Left renal cortex interstitium (tissue), 4 donors: Measurements from ENCODE around the gene SLC38A4. TPM values are rescaled to one million over a fixed set of nuclear protein-coding genes. Genes with fewer than 3 reads are reported as not detected.
"Not testable (repeated sequence)": the region's sequence is repeated elsewhere in the genome, so short reads cannot be mapped to it uniquely, and the experiment has no call there.

ENCODE experiments used
- DNase-seq, 4 donors: peaks; one replicate each; pipeline ENCODE4 v3.0.0-alpha.2; 2013; ENCODE audit warnings: low read depth in 4 of 4, low spot score in 2 of 4, missing footprints in 1 of 4
- polyA plus RNA-seq, 4 donors: library from polyadenylated mRNA; unstranded; fragments of 120-200 nt; gene quantifications; one replicate each; pipeline ENCODE4 v1.2.1, GENCODE V29; 2013; ENCODE audit not compliant: insufficient read length in 4 of 4

Gene SLC38A4
- polyA plus RNA-seq, 4 donors = 19.0 to 28.5 (median 22.4) TPM

GRCh38 chr12:46779879-46780278, 45.9 kb downstream of the SLC38A4 start:
- DNase-seq = no peak

DNA sequence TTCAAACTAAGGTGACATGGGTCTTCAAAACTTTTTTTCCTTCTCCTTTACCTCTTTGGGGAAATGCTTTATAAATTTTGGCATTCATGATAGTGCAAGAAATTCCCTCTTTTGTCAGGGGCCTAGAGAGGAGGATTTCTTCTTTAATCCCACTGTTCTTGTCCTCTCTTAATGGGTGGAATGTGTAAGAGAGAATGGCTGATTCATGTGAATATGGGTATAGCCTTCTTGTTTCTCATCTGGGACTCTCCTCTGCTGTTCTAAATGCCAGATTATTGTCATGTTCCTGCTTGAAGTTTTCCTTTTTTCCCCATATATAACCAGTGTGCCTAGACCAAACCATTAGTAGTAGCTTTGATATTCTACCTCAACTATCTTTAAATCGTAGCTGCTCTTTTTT, 46.7 kb downstream of the SLC38A4 start:
- DNase-seq = no peak

- no peak for DNase-seq
These were observed 47.4 kb downstream of the SLC38A4 start for GRCh38 chr12:46778415-46778814.

DNA sequence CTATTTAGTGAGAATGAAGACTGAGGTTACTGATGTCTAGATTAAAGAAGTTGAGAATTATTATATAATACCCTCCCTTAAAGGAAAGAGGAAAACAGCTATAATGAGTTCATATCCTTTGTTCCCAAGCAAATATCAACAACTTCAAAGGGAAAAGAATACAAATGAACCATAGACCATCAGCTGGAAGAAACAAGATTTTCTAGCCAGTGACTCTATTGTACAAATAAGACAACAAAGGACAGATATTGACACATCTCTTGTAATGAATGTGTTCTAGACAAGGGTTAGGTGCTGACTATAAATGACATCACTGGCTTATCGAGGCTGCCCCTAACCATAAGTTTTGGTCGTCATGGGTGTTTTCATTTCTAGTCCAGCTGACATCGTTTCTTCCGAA, 48.2 kb downstream of the SLC38A4 start:
- no peak for DNase-seq

- no peak for DNase-seq
These were observed 50.0 kb downstream of the SLC38A4 start for GRCh38 chr12:46775796-46776195.

DNA sequence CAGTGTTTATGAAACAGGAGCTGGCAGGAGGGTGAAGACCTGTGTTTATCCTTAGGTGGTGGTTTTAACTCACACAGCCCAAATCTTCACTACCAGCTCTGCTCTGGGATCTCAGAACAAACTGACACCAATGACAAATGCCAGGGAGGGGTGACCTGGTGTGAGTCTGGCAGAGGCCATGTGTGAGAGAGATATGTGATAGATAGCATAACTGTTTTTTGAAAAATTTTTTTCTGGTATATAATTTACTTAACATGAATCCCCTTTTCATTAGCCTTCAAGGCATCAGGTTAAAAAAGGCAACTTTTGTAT, 51.5 kb downstream of the SLC38A4 start:
- no peak for DNase-seq

DNA sequence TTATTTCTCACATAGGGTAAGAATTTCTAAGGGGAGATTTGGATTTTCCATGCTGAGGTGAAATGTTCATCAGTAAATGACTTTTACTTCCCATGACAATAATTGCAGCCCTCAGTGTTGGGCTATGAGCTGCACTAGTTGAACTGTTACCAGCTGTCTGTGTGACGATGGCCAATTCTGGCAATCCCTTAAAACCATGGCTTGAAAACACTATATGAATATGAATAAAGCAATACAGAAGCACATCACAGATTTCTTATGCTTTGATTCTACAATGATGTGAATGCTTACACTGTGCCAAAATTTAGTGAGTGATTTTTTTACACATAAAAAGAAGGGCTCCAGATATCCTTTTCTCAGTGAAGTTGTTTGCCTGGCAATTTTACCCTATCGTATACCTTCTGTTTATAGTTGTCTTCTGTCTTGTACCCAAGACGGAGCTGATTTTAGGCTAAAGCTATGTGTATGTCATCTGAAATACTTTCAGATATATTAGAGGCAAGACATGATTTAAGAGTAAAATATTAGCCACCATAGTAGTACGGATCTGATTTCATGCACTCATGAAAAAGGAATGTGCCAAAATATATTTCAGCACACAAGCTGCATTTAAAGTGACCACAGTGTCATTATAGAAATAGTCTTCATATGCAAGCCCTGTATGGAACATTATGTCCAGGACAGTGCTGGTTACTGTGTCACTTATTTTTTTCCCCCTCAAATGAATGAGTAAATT, 52.0 kb downstream of the SLC38A4 start:
- DNase-seq = no peak

DNA sequence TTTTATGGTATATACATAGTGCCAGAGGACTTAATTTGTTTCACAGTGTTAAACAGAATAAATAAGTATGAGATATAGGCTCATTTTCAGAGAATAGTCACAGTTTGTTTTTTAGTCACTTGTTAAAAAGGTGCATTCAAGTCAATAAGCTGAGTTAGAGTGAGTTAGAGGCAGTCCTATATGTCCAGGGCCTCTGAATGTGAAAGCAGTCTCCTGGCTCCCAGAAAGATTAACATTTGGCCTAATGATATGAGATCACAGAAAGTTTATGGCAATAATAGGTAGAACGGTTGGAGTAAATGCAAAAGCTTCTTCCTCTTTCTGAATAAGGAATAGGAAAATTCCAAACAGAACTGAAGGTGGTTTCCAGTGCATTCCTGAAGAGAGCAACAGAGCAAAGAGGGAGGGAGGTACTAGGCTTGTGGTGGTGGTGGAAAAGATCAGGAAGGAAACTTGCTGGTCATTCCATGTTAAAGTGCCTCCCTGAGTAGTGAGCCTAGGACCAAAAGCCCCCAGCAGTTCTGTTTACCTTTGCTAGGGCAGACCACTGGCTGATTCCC, 54.4 kb downstream of the SLC38A4 start:
- DNase-seq = no peak

GRCh38 chr12:46770501-46771183, 55.2 kb downstream of the SLC38A4 start:
- peak in 2 of 4 donors; percentile 24 to 39 for DNase-seq

DNA sequence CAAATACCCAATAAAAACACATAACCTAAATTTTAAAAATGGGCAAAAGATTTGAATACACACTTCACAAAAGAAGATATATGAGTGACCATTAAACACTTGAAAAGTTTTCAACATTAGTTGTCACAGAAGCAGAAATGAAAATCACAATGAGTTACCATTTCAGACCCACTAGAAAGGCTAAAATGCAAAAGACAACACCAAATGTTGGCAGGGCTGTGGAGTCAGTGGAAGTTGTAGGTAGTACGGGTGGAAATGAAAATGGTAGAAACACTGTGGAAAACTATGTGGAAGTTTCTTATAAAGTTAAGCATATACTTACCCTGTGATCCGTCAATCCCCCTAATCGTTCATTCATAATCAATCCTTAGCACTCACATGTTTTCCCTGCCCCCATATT, 61.8 kb downstream of the SLC38A4 start:
- no peak for DNase-seq

- DNase-seq = no peak
These were observed 62.6 kb downstream of the SLC38A4 start for GRCh38 chr12:46763230-46763629.

GRCh38 chr12:46754550-46754949, 71.2 kb downstream of the SLC38A4 start:
- DNase-seq = no peak

GRCh38 chr12:46752396-46752795, 73.4 kb downstream of the SLC38A4 start:
- no peak for DNase-seq

- DNase-seq = no peak
These were observed 74.6 kb downstream of the SLC38A4 start for GRCh38 chr12:46751173-46751572.

- no peak for DNase-seq
These were observed 76.5 kb downstream of the SLC38A4 start for GRCh38 chr12:46749322-46749721.

DNA sequence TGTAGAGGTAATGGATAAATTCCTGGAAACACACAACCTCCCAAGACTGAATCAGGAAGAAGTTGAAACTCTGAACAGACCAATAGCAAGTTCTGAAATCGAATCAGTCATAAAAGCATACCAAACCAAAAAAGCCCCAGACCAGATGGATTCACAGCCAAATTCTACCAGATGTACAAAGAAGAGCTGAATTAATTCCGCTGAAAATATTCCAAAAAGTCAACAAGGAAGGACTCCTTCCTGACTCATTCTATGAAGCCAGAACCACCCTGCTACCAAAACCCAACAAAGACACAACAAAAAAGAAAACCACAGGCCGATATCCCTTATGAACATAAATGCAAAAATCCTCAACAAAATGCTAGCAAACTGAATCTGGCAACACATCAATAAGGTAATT, 81.5 kb downstream of the SLC38A4 start:
- no peak for DNase-seq

DNA sequence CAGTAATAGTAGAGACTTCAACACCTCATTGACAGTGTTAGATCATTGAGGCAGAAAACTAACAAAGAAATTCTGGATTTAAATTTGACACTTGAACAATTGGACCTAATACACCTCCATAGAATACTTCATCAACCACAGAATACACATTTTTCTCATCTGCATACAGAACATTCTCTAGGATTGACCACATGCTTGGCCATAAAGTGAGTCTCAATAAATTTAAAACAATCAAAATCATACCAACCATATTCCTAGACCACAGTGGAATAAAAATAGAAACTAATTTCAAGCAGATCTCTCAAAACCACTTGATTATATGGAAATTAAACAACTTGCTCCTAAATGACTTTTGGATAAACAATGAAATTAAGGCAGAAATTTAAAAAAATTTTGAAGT, 82.3 kb downstream of the SLC38A4 start:
- no peak for DNase-seq

DNA sequence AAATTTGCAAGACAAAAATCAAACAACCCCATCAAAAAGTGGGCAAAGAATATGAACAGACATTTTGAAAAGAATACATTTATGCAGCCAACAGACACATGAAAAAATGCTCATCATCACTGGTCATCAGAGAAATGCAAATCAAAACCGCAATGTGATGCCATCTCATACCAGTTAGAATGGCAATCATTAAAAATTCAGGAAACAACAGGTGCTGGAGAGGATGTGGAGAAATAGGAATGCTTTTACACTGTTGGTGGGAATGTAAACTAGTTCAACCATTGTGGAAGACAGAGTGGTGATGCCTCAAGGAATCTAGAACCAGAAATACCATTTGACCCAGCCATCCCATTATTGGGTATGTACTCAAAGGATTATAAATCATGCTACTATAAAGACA, 83.5 kb downstream of the SLC38A4 start:
- DNase-seq = not testable (repeated sequence)

DNA sequence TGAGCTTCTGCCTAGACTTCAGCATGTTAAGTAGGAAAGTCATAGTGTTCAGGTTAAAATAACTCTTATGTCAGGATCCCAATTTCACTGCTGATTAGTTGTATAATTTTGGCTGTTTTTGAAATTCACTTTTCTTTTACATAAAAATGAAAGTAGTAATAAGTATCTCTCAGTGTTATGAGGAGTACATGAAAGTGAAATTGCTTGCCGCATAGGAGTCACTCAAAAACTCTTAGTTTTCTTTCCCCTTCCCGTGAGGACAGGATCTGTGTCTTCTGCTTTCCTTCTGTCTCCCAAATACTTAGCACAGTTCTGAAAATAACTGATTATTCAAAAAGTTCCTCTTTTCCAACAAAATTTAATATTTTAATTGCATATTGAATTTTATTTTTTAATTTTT, 100.5 kb downstream of the SLC38A4 start:
- no peak for DNase-seq

- DNase-seq = no peak
These were observed 102.0 kb downstream of the SLC38A4 start for GRCh38 chr12:46723629-46724419.
